Fibroblast of lung (primary cell): ENCODE results near the gene EPS8.

ENCODE experiments used
- CTCF ChIP-seq, 2 donors: IDR thresholded peaks in 1 of 2; conservative IDR thresholded peaks in 1 of 2; 1 replicate in 1 of 2; 2 replicates in 1 of 2; pipeline ENCODE4 v1.5.1; 2011 to 2012; ENCODE audit warnings: low read length in 2 of 2, control low read depth in 1 of 2, inconsistent platforms in 1 of 2, low read depth in 1 of 2, mild to moderate bottlenecking in 1 of 2
- EZH2 ChIP-seq: IDR thresholded peaks from 2 replicates; pipeline ENCODE4 v1.5.1; 2012; ENCODE audit warnings: low read length, control low read depth, mild to moderate bottlenecking; ENCODE audit errors: missing control alignments

- TF ChIP-seq CTCF (conservative IDR thresholded peaks at IDR 0.05 in 1 of 2, IDR thresholded peaks at IDR 0.05 in 1 of 2; ENCODE audit: low read depth in 1 of 2, low read length in 2 of 2): no peak
- TF ChIP-seq EZH2: no peak
Observed at GRCh38 chr12:15729097-15729496, 60.1 kb downstream of the EPS8 start.
